NCI-H2171 (cell line): ENCODE results near the gene RRP15.
A peak's percentile ranks its signal among the peaks of the same experiment; 100 is the strongest.
"Not testable (repeated sequence)": the region's sequence is repeated elsewhere in the genome, so short reads cannot be mapped to it uniquely, and the experiment has no call there.

Experiments used
- DNase-seq: peaks from one replicate; lab custom pipeline; 2025; lab: John Stamatoyannopoulos, UW

Gene RRP15

DNA sequence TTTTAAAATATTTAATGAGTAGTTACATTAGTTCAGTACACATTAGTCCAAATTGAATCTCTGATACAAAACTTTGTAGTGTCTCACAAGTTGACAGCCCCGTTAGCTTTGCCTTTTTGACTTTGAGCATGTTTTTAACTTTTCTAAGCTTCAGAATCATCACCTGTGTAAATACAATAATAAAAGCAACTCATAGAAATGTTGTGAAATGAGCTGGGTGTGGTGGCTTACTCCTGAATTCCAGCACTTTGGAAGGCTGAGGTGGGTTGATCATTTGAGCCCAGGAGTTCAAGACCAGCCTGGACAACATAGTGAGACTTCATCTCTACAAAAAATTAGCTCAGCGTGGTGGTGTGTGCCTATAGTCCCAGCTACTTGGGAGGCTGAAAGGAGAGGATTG lies 11.1 kb downstream of the RRP15 start:
- DNase-seq, result no peak

DNA sequence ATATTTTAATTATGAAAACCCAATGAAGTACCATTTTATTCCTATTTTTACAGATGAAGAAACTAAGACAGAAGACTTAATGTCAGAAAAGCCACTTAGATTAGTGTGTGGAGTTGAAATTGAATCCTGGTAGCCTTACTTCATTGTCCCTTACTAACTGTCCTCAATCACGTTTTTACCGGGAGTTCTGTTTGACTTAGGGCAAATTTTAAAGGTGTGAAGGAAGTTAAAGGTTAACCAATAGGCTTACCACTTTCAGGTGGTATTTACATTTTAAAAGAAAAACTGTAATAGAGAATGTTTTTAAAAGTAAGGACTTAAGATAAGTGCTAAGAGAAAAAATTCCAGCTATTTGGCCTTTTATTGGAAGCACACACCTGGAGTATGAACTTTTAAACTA lies 12.4 kb downstream of the RRP15 start:
- DNase-seq, result no peak

DNA sequence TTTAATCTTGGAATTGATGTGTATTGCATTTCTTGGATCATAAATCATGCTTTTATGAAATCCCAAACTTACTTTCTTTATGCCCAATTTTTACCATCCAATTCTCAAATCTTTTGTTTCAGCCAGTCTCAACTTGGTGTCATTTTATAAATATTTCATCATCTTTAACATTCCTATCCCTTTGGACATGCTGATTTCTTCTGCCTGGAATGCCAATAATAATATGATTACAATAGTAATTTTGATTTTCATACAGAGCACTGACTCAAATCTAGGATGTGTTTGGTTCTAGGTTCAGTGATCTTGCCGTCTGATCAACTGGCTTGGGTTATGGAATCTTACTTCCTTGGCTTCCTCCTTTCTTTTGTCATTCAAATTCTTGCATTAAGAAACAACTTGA lies 12.8 kb downstream of the RRP15 start:
- no peak for DNase-seq

DNA sequence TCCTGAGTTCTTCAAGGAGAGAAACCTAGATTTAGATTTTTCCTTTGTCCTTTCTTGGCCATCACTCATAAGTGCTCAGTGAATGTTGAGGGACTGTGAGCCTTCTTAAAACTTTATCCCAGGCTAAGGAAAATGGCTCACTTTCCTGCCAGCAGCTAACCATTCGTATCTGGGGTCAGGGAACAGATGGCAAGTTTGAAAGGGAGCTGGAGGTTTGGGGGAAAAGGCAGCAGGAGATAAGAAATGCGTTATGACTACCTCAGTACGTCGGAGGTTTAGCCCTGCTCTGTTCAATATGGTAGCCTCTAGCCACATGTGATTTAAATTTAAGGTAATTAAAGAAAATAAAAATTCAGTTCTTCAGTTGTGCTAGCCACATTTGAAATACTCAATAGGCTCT lies 13.3 kb downstream of the RRP15 start:
- no peak for DNase-seq

DNA sequence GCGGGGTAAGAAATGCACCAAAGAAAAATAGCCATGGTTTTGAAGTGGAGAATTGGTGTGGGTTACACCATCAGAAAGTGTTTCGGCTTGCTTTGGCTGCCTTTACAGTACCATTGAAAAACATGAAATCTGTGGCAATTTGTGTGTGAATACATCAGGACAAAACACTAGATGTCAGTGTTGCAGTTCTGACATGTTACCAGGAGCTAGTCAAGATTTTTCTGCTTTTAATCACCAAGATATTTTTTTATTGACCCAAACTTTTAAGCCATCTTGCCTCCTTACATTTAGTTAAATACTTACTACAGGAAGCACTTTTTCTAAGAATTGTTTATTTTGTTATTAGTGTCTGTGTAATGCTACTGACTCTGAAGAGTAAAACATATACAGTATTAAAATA lies 14.3 kb downstream of the RRP15 start:
- peak; percentile 12 for DNase-seq

DNA sequence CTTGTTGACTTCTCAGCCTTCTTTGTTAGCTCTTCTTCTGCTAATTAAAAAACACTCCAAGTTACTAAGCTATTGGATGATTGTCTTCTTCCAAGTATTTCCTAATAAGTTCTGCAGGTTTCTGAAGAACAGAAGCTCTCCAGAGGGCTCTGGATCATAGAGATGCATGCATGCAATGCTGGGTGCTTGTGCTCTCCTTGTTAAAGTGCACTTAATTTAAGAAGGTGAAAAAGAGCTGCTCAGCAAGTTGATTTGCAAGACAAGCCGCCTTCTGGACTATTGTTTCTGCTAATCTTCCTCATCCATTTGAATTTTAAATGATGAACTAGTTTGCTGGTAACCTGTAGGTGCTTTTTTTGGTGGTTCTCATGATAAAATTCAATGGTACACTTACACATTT lies 16.1 kb downstream of the RRP15 start:
- DNase-seq, result no peak

DNA sequence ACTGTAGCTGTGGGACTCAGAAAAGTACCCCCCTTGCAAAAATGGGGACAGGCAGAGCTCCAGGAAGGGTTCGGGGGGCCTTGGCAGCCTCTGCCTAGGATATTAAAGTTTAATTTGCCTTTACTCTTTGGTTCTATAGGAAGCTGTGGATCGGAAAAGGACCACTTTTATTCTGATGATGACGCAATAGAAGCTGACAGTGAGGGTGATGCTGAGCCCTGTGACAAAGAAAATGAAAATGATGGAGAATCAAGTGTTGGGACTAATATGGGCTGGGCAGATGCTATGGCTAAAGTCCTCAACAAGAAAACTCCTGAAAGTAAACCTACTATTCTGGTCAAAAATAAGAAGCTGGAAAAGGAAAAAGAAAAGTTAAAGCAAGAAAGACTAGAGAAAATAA lies 17.1 kb downstream of the RRP15 start:
- DNase-seq, result no peak

DNA sequence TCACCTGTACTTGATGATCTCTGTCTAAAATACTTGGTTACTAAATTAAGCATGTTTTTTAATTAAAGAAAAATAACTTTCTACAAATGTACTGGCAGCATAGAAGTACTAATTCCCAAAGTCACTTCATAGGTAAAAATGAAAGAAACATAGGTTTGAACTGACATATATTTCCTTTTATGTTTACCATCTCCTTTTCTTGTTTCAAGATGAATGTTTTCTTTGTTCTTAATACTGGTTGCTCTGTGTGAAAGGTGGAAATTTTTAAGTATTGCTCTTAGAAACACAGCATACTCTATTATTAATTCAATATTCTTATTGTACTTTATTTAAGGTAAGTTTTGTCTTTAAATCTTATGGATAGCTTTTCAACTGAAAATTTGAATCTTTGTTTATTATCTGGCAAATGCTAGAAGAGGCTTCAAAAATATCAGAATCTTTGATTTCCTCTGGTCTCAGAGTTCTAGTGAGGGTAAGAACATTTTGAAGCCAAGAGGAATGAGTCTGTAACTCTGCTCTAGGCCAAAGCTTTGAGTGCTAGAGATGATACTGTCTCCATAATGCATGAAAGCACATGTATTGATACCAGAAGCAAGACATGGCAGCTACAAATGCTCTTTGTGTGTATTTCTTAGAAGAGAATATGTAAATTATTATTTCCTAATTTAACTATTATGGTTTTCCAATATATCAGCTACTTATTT lies 18.2 kb downstream of the RRP15 start:
- DNase-seq, result no peak

DNA sequence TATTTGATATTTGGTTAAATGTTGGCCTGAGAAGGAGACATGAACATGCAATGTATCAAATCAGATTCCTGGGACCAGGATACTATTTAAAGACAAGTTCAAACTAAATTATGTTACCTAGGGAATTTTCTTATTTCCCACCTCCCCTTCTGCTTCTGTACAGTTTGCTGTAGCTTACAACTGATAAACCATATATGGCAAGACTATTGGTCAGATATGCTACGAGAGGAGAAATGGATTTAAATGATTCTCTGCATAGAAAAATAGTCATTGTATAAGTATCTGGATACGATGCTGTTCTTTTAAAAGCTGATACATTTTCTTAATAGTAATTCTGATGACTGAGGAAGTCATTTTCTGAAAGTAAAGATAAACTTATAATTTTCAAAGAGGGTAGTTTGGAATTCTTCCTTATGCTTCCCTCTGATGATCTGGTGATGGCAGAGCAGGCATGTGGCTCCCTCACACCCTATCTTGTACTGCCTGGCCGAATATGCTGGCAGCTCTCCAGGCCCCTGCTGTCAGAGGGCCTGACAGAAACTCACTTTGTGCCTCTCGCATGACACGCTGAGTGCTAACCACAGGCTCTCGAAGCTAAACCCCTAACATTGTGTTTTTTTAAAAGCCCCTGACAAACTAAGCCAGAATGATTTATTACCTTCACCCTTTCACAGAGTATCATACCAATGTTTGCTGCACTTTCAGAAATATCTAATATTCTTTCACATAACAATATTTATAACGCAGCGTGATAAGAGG lies 19.4 kb downstream of the RRP15 start:
- peak; percentile 71 for DNase-seq

DNA sequence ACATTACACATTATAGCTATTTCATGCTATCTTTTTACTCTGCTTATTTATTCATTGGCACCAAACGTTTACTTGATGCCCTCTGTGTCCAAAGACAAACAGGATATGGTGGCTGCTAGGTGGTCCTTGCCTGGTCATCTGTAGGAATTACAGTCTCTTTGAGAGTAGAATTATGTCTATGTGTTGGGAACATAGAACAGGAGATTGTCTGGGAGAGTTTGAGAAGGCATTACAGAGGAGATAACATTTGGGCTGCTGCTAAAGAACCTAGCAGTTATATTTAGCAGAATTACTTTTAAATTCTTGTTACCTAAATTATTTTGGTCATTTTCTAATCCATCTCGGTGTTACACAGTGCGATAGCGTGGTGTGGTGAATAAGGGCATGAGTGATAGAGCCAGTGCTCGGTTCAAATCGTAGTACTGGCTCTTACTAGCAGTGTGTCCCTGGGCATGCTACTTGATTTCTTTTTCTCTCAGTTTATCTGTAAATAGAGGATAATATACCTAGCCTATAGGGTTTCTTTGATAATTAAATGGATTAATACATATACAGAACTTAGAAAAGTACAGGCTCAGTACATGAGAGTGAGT lies 20.5 kb downstream of the RRP15 start:
- DNase-seq, result no peak

DNA sequence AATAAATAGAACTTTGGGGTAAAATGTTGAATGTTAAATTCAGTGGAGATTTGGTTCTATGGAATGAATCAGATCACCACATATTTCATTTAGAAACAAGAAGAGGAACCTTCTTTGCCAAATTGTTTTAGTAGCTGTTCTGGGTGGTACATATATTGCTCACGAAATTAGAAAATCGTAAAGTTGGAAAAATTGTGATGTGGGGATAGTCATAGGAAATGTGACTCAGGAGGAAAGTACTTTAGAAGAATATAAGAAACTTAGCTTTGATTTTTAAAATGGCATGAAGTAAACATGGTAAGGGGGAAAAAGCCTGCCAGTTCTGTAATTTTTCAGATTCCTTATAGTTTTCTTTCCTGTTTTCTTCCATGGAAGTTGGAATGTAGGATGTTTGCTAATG lies 27.4 kb downstream of the RRP15 start:
- no peak for DNase-seq

DNA sequence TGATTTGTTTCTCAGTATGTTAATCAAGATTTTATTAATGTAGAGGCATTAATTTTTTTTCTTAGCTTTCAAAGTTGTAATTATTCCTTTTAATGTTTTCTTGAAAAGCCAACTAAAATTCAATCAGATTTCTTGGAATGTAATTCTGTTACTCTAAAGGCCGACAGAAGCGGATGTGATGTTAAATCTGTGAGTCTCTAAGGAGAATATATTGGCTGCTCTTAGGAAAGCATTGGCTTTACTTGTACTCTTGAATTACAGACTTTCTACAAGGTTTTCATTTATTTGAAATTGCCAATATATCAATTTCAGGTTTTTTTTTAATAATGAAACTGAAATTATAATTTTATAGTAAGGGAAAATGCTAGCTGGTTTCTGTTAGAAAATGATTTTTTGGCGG lies 29.2 kb downstream of the RRP15 start:
- DNase-seq, result no peak

DNA sequence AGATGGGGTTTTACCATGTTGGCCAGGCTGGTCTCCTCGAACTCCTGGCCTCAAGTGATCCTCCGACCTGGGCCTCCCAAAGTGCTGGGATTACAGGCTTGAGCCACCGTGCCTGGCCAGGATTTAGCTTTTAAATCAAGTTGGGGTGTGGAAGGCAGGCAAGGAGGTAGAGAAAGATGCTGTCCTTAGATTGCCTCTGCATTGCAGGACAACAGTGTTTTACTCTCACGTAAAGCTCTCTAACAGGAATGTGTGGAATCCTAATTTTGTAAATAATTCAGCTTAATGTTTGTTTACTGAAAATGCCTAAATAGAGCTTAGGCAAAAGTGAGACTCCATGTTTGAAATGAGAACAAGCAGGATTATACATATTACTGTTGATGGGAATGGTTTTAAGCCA lies 30.5 kb downstream of the RRP15 start:
- no peak for DNase-seq

DNA sequence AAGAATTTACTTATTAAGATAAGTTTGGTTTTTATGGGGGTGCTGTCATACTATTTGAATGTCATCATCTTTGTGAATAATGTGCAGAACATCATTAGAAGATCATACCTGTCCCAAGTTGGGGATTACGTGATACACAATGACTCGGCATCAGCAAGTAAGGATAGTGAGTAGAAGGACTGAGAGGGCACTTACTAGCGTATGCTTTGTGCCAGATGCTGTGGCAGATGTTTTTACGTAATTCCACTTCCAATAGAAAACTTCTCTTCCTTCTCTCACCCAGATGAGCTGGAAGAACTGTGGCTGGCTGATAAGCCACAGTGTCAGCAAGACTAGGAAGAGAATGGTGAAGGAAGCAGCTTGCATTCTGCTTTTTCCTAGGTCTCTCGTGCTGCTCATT lies 32.0 kb downstream of the RRP15 start:
- DNase-seq, result no peak

DNA sequence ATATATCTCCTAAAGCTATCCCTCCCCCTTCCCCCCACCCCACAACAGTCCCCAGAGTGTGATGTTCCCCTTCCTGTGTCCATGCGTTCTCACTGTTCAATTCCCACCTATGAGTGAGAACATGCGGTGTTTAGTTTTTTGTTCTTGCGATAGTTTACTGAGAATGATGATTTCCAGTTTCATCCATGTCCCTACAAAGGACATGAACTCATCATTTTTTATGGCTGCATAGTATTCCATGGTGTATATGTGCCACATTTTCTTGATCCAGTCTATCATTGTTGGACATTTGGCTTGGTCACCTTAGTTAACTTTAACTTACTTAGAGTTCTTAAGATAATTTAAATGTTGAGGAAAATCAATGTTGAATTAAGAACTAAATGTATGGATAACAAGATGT lies 35.1 kb downstream of the RRP15 start:
- not testable (repeated sequence) for DNase-seq

DNA sequence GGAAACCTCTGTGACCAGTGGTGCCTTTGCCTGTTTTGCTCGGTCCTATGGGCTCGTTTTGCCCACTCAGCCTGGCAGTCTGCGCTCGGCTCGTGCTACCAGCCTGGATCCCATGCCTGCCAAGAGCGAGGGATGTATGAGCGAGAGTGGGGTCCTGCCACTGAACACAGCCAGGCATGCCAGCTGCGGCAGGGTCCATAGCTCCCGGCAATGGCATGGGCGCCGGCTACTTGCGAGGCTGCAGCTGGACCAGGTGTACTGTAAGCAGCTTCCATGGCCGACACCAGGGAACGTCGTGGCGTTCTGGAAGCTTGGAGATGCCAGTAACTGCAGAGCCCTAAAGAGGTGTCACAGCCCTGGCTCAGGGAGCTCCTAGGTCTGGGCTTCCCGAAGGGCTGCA lies 37.7 kb downstream of the RRP15 start:
- no peak for DNase-seq

DNA sequence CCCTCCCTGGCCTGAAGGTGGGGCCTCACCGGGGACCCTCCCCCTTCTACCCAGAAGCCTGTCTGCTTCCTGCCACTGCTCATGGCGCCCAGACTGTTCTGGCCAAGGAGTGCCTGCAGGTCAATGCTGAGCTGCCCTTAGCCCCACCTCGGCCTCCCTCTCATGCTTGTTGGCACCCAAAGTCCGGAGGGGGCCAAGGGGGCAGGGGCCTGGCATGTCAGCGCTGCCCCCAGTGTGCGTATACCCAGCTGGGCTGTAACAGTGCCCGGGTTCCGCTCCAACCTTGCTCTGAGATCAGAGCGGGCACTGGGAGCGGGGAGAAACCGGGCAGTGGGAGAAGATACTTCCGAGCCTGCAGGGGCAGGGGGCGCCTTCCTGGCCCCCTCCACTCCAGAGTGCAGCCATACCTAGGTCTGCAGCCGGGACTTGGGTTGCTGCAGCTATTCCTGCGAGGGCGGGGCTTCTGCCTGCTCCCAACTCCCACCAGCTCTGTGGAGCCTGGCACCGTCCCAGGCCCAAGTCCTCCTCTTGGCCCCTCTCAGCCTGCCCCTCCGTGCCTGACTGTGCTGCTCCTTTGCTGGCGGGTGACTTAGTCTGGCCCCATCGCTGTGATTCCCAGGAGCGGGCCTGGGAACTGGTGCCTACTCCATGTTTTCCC lies 38.6 kb downstream of the RRP15 start:
- no peak for DNase-seq

DNA sequence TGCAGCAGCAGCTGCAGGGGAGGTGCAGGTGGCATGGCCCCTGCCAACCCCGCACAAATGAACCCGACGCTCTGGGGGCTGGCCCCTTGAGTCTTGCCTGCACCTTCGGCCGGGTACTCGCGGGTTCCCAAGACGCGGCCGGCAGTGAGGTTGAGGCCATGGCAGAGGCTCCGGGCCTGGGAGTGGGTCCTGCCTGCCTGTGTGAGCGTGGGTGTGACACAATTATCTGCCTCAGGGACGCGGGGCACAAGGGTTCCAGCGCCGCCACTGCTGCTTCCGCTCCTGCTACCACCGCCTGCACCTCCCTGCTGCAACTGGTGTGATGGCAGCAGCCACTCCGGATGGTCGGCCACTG lies 39.1 kb downstream of the RRP15 start:
- no peak for DNase-seq

DNA sequence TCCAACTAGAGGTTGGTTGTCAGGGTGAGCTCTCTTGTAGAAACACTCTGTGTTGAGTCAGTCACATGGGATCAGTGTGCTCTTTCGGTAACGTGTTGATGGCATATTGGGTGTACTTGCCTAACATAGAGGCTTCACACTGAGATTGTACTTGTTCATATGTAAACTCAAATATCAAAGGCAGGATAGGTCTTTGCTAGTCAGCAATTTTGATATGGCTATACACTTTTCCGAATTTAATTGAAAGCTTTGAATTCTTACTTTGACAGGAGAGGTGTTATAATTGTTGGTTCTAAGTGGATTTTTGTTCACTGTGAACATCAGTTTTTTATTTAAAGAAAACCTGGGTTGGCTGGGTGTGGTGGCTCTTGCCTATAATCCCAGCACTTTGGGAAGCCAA lies 43.7 kb downstream of the RRP15 start:
- no peak for DNase-seq

DNA sequence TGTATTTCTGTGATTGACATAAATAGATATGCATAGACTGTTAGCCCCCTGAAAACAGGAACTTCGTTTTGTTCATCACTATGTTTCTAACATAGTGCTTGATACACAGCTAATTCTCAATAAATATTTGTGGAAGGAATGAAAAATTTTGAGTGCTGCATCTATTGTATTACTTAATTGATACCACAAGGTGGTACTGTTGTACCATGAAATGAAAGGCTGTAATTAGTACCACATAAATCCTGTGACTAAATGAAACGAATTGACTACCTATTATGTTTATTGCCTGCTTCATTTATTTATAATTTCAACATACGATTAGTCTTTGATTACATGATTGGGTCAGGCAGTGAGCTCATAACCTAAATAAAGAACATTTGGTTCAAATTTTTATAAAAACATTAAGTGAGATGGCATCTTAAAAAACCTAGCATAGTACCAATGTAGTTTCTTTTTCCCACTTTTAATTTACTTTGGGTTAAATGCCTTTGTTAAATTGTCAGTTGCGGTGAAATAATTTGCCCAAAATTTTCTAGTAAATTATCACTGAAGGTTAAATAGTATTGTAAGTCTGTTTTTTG lies 45.0 kb downstream of the RRP15 start:
- DNase-seq, result no peak

DNA sequence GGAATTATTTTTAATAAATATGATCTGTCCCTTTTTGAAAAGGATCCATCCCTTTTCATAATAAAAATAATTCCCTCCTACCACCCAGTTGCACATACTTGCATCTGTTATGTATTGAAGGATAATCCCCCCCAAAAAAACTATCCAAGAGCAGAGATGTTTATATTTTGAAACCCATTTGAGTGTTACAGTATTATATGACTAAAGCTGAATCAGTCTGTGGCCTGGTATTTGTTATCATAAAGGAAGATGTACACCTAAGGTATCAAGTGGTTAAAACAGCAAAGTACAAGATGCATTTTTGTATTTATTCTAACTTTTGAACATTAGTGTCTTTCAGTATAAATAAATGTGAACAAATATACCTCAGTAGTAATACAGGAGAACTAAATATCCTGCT lies 47.3 kb downstream of the RRP15 start:
- no peak for DNase-seq

DNA sequence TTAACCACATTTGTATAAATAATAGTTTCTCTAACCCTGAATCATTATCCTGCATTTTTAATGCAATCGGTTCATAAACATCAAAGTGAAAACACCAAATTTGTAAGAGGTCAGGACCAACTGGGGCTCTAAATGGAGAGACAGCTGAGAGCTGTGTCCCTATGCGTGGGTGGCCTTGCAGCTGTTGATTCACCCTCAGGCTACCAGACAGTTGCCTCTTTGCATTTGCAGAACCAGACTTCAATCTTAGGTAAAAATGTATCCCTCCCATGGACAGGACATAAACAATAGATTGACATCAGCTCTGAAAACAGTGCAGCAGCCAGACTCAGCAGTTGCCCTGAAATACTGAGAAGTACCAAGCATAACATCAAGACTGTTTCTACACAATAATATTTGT lies 51.2 kb downstream of the RRP15 start:
- DNase-seq, result no peak
